Suppressor macrophage treated with lipopolysaccharide for 1 hour (primary cell): ENCODE measurements around the gene CSAD.

Source experiments
- DNase-seq, 3 donors: peaks; one replicate each; pipeline ENCODE4 v3.0.0-alpha.2; 2020 to 2022

CSAD gene, protein sequence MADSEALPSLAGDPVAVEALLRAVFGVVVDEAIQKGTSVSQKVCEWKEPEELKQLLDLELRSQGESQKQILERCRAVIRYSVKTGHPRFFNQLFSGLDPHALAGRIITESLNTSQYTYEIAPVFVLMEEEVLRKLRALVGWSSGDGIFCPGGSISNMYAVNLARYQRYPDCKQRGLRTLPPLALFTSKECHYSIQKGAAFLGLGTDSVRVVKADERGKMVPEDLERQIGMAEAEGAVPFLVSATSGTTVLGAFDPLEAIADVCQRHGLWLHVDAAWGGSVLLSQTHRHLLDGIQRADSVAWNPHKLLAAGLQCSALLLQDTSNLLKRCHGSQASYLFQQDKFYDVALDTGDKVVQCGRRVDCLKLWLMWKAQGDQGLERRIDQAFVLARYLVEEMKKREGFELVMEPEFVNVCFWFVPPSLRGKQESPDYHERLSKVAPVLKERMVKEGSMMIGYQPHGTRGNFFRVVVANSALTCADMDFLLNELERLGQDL

DNA sequence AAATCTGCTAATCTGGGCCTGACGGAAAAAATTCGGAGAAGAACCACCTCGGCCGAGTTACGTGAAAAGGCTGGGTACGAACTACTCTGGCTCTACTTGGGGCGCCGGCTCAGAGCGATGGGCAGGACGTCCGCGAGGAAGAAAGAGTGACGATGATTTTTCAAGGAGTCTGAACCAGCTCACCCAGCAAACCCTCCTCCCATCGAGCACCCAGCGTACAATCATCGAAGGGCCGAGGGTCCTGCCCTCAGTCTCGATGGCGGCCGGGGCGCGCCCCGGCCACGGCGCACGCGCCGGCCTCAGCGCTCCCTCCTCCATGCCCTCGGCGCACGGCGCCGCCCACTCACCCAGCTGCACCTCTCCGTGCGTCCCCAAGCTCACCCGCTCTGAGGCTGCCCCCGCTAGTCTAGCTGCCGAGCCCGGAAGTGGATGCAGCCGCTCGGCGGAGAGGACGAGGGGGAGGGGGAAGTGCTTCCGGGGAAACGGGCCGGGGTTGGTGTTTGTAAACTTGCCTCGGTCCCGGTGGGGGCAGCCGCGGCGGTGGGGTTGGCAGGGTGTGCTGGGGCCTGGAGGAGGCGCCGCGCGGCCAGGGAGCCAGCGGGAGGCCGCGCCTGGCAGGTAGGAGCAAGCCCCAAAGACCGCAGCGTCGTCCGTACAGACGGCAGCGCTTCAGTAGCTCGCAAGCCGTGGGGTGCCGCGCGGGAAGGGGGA, at the start of gene CSAD, which contains the start of gene ZNF740:
CSAD (minus strand) TSS at position 706 of the 711 bp plus-strand sequence. CDS start 7,455 bp downstream, outside the sequence.
ZNF740 (plus strand) TSS at position 503 of the 711 bp plus-strand sequence. CDS start 1,262 bp downstream, outside the sequence.
- peak; percentile 96 to 97 (median 96) for DNase-seq

DNA sequence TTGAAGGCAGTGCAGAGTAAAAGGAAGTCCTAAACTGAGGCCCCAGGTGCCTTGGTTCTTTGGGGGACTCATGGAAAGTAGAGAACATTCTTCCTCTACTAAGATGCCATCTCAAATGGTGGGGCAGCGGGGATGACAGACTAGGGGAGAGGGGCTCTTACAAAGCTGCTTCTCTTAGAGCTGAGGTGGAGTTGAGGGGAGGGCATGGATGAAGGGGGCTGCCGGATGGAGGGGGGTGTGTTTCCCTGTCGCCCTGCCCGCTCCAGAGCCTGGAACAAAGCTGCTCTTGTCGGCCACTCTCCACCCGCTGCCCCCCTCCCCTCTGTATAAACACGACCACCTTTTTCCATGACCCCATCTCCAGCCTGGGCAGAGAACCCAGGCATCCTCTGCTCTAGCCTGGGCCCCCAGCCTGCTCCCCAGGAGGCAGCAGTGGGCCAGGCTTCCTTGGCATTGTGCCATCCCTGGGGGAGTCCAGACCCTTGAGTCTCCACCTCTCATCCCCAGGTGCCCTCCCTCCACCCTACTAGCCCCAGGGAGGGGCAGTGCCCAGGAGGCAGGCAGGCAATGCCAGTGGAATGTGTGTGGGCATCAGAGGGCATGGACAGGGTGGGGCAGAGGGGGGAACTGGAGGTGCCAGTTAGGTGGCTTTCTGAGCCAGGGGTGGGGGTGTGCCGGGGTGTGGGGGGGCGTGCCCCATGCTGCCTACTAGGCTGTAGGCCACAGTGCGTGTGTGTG, 49.6 kb upstream of the CSAD start:
- no peak for DNase-seq

DNA sequence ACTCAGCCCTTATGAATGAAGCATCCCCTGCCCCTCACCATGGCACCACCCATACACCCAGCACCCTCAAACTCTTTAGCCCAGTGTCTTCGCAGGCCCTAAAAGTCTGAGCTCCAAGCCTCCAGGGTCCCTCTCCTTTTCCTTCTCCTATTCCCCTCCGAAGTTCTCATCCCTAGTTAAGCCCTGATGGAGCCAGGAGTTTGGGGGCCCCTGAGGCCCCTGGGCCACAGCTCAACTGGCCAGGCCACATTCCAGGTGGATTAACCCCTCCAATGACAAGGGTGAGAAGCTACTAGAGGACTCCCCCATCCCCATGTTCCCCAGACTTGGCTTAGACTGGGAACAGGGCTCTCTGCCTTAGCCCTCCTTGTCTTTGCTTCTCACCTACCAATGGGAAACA, 48.7 kb upstream of the CSAD start:
- no peak for DNase-seq

DNA sequence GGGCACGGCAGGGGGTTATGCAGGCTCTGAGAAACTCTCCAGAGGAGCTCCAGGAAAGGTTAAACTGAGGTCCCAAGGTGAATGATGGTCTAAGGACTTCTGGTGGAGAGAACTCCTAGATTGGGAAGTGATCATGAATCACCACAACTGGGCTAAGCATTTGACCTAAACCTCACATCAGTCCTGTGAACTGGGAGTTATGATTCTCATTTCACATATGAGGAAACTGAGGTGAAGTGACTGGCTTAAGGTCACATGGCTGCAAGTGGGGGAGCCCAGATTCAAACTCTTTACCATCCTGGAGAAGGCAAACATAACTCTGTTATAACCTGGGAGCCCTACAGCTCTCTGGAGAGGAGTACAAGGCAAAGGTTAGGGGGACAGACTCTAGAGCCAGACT, 47.1 kb upstream of the CSAD start:
- peak; percentile 37 to 55 (median 40) for DNase-seq

DNA sequence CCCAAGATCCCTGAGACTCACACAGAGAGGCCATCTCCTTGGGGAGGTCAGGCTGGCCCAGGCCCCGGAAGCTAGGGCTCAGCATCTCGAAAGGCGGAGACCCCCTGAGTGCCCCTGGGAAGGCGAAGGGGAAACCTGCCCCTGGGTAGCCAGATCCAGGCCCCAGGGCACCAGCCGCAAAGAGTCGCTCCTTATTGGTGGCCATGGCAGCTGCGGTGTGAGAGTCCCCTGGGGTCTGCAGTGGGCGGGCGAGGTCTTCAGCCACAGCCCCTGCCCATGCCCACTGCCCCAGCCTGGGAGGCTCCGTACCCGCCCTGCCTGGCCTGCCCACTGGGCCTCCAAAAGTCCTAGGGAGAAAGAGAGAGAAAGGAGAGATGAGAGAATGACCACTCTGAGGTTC, 46.6 kb upstream of the CSAD start:
- DNase-seq, result no peak

DNA sequence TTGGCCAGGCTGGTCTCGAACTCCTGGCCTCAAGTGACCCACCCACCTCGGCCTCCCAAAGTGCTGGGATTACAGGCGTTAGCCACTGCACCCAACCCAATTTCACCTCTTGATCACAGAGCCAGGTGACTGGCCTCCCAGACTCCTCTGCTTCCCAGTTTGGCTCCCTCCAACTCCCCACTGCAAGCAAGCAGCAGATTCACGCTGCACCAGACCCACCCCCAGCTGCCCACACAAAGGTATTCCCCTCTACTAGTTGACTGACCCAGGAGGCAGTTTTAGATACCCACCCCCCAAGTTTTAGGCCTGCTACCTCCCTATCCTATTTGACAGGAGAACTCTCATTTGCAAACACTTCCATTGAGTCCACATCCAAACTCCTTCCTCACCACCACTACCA, 46.1 kb upstream of the CSAD start:
- no peak for DNase-seq

DNA sequence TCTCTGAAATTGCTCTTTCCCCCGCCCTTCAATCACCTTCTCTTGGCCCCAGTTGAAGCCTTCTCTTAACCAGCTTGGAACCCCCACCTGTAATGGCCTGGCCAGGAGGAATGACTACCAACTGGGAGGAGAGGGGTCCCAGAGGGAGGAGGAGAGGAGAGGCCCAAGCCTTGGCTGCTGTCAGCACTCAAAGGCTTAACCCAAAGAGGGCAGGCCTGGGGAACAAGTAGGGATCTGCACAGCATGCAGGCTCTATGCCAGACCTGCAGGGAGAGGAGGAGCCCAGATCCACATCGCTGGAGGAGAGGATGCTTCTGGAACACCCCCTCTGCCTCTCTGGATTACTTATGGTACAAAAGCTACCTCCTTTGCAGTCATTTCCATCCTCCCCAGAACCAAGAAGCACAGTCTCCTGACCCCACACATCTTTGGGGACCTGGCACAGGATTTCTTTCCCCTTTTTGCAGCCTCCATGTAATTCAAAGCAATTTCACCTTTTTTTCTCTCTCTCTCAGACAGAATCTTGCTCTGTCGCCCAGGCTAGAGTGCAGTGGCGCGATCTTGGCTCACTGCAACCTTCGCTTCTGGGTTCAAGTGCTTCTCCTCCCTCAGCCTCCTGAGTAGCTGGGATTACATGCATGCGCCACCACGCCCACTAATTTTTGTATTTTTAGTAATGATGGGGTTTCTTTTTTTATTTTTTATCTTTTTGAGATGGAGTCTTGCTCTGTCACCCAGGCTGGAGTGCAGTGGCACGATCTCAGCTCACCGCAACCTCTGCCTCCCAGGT, 45.1 kb upstream of the CSAD start:
- DNase-seq, result no peak

DNA sequence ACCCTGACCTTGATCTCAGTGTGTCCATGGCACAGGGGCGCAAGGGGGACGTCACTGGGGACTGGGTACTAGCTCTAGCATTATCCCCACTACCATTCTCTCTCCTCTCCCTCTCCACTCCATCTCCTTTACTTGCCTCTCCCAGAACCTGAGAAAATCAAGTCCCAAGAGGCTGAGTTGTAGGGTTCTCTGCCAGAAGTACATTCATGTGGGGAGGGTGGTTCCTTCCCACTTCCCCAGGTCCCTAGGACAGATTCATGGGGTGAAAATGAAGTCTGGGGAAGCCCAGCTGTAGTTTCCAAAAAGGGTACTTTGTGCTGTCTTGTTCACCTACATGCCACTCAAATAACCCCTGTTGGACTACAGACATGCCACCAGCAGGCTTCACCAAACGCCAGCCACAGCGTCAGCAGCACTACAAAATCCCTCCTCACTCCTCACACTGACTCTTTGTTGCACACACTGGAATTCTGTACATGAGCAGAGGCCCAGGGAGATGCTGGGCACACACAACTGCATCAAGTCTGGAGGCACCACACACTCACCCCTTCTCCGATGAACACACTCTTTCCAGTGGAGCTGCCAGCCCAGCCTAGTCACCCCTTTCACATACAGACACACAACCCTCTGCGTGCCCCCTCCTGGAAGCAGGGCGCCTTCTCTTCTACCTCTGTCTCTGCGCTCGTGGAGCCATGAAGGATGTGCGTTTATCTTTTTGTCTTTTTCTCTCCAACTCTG, 44.3 kb upstream of the CSAD start:
- DNase-seq, result no peak

DNA sequence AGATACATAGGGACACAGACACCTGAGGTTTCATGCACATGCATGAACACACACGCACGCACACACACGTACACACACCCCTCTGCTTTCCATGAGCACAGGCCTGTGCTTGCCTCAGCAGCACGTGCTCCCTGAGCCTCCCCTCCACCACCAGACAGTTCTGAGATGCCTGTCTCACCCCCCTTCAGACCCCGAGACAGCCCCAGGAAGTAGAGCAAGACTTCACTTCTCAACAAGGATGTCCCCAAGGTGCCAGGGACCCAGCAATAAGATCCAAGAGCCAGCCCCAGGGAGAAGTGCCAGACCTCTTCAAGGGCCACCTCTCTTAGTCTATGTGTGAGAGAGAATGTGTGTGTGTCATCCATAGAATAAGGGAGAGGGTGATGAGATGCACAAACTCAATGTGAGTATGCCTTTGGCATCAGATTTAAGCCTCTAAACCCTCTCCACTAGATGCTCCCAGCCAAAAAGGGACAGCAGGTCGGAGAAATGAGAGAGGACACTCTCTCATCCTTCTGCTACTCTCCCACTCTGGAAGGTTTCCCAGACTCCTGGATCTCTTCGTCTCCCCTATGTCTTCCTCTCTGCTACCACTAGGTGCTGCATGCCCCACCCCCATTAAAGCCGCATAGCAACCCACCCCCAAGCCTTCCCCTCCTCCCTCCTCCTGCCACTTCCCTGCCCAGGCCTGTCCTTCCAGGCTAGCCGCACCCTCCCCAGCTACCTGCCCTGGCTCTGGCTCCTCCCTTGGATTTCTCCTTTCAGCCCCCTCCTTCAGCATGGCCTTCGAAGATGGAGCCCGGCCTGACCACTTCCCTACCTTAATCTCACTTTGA, 43.6 kb upstream of the CSAD start:
- DNase-seq, result no peak

DNA sequence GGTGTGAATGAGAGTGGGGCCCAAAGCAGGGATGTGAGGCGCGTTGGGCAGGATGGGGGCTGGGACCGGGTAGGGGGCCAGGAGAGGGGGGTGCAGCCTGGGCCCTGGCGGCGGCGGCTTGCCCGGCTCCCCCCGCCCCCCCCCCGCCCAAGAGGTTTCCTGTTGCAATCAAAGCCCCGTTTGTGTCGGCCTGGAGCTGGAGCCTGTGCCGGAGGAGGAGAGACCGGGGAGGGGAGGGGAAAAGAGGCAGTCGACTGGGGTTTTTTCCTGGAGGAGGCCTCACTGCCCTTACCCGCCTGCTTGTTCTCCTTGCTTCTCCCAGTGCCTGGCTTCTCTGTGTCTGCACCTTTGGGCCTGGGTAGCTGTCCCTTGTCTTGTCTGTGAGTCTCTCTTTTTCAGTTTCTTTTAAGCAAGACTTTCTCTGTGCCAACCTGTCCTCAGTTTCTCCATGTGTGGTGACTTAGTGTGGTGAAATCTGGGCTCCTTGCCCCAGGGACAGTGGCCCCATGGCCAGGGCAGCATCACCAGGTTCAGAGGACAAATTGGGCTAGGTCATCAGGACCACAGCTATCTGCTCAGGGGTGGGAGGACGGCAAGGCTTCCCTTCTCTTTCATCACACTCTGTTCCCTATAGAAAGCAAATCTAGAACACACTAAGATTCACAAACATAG, 42.8 kb upstream of the CSAD start:
- DNase-seq, result peak; percentile 45 to 67 (median 53)

DNA sequence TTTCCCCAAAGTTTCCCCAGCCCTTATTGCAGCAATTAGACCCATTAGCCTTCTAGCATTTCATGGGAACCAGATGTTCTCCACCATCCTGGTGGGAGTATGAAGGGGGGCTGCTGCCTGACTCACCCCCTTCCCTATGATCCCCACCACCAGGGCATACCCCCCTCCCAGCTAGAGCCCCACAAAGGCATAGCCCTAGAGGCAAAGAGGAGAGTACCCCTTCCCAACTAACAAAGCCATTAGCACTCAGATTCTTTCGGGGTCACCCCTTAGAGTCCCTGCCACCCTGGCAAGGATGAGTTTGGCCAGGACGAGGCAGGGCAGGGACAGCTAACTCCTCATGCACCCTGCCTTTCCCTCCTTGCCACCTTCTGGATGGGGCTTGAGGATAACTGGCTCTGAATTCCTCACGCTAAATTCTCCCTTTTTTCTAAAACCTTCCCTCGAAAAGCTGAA, 42.1 kb upstream of the CSAD start:
- no peak for DNase-seq

DNA sequence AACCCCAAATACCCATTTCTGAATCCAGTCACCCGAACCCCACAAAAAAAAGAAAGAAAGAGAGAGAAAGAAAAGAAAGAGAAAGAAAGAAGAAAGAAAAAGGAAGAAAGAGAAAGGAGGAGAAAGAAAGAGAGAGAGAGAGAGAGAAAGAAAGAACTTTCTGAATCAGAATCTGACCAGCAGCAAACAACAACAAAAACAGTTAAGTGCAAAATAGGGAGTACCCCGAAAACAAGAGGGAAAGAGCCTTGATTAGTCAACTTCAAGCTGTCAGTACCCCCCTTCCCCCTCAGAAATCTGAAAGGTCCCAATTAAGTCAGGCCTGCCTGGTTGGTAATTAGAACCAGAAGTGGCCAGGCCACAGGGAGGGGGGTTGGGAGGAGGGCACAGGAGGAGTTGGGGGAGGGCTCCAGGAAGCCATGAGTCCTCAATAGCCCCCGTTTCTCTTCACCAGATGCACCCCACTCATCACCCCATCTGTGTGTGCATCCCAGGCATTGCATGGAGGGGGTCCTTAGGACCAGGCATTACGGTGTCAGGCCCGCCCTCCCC, 41.5 kb upstream of the CSAD start:
- DNase-seq, result no peak

DNA sequence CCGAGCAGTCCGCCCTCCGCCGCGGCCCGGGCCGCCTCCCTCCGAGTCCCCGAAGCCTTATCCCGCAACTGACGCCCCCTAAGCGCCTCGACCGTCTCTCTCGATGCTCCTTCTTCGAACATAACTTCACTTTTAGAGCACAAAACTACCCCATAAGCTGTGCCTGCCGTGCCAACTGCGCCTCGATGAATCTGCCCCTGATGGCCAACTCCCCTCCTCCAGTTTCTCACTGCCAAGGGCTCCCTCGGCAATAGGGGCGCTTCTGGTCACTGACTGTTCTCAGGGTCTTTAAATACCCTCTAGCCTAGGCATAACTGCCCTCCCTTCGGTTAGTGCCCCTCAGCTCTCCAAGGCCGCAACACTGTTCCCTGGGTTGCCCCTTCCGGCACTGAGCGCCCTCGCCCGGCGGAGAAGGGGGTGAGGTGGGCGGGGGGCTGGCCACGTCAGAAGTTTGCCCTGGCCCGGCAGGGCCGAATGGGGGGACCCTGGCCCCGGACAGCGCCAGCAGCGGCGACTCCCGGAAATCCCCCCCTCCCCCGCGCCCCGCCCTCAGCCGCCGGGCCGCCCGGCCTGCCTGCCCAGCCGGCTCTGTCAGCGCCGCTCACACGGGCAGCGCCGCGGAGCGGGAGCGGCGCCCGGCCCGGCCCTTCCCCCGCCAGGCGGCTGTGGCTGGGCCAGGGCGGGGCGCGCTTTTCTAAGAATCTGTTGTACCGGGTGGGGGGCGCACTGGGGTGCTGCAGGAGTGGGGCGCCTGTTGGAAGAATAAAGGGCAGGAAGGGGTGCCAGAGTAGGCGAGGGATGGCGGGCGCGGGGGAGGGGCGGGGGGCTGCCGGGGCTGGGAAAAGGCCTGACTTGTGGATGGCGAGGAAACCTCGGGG, 40.7 kb upstream of the CSAD start:
- peak; percentile 69 to 91 (median 79) for DNase-seq

DNA sequence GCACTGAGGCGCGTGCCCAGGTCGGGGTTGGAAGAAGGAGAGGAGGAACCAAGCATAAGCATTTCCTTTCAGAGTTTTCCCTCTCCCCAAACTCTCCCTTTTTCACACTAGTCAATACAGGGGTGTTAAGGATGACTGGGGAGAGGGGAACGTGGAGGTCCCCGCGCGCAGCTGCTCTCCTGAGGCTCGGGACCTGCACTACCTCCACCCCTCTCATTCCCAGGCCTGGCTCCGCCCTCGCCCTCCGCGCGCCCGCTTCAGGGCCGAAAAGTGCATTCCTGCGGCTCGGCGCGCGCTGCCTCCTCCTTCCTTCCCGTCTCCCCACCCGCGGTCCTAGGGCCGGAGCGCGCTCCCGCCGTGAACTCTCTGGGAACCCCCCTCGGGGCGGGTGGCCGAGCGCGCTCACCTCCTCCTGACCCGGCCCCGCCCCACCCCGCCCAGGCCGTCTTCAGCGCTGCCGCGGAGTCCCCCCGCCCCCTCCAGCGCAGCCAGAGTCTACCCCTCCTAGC, 40.0 kb upstream of the CSAD start:
- peak; percentile 94 to 99 (median 96) for DNase-seq

DNA sequence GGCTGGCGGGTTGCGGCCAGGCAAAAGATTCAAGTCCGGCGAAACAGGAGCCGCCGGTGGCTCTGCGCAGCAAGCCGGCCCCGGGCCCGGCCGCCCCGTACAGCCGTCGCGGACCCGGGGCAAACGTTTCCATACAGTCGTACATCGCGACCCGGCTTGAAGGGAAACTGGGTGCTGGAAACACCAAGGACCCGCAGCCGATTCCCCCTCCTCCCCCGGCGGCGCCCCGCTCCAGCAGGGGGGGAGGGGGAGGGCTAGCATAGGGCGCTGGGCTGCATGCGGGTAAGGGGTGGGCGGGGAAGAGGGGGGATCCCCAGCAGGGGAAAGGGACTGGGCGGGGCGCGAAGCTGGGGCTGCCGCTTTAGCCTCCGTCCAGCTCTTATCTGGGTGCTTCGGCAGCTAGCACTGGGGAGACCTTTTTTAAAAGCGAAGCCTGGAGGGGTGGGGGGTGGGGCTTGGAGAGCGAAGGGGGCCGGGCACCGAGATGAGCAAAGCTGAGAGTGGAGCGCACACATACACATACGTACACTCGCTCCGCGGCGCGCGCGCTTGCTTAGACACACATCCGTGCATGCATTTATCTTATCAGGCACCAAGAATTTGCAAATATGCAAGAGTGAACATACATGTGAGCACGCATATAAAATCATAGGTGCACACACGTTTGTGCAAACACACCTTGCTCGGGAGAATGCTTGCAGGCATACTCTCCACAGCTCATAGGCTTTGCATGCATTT, 39.4 kb upstream of the CSAD start:
- peak; percentile 42 to 79 (median 52) for DNase-seq

DNA sequence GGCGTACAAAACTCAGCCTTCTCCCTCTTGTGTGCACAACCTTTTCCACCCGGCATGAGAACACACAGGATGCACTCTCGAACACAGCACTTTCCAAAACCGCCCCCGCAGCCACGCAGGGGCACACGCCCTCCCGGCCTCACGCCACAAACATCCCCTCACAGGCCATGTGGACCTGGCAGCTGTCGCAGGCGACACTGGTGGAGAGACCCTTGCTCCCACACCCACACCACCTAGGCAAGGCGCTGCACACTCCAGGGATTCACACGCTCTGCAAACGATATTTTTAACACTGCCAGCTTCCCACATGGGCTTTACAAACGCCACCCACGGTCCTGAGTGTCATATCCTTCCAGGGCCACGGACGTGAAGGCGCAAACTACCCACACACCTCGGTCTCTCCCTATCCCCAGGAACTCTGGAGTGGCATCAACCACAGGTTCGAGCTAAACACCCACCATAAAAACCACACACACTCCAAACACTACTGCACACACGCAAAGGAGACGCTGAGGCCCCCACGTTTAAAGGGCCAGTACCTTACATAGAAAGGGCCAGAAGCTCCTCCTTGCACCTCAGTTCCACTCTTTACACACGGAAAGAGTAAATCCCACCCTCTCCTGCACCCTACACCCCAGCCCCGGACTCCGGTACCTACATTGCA, 38.7 kb upstream of the CSAD start:
- DNase-seq, result peak; percentile 87 to 89 (median 88)
